Calu3 (cell line): ENCODE measurements around the gene OR6J1. TPM values are rescaled to one million over a fixed set of nuclear protein-coding genes. Genes with fewer than 3 reads are reported as not detected.

Source experiments
- BruUV-seq: library from RNA; stranded (reverse); fragments of 400-500 nt; replicated peaks from 2 replicates; lab custom pipeline; 2021; lab: Mats Ljungman, UMichigan
- CTCF ChIA-PET: fragments of 300-600 bp; sonication (Branson Sonifier 250); formaldehyde crosslinking; loops from one replicate; lab custom pipeline; 2022; ENCODE audit warnings: antibody characterized with exemption; lab: Charles Lee
- DNase-seq: peaks from one replicate; pipeline ENCODE4 v3.0.0; 2022
- H3K27ac Mint-ChIP-seq: one replicate; pipeline ENCODE4 v1.8.0; 2022; ENCODE audit warnings: mixed read lengths; ENCODE audit not compliant: unreplicated experiment
- H3K27me3 Mint-ChIP-seq: one replicate; pipeline ENCODE4 v1.8.0; 2022; ENCODE audit warnings: mixed read lengths; ENCODE audit not compliant: unreplicated experiment
- H3K36me3 Mint-ChIP-seq: one replicate; pipeline ENCODE4 v1.8.0; 2022; ENCODE audit warnings: mild to moderate bottlenecking, moderate library complexity, mixed read lengths; ENCODE audit not compliant: insufficient read depth, unreplicated experiment
- H3K4me1 Mint-ChIP-seq: one replicate; pipeline ENCODE4 v1.8.0; 2022; ENCODE audit warnings: mild to moderate bottlenecking, low read depth, mixed read lengths; ENCODE audit not compliant: unreplicated experiment
- H3K4me3 Mint-ChIP-seq: one replicate; pipeline ENCODE4 v1.8.0; 2022; ENCODE audit warnings: mild to moderate bottlenecking, low read depth, moderate library complexity, mixed read lengths; ENCODE audit not compliant: unreplicated experiment
- H3K9me3 Mint-ChIP-seq: one replicate; pipeline ENCODE4 v1.8.0; 2022; ENCODE audit warnings: low read depth, mixed read lengths; ENCODE audit not compliant: unreplicated experiment
- CTCF ChIP-seq: fragments of 200-600 bp; IDR thresholded peaks from one replicate; pipeline ENCODE4 v1.8.0; 2022; ENCODE audit warnings: antibody characterized with exemption; ENCODE audit not compliant: unreplicated experiment
- intact Hi-C: fragments of 100-400 bp; cut with micrococcal nuclease; formaldehyde crosslinking; loops from one replicate; pipeline ENCODE4 v1.10.0; 2022; ENCODE audit not compliant: unreplicated experiment
- total RNA-seq: library from RNA; stranded (reverse); gene quantifications from 2 replicates; pipeline ENCODE4 v1.2.3, GENCODE V29; 2022

OR6J1 gene
- total RNA-seq, 1 experiment from 2014 or later, result not detected

- Mint-ChIP-seq H3K36me3 (peaks cover 16% of the 10 kb centered on the region), H3K27me3 (peaks cover 16% of the 10 kb centered on the region), H3K27ac (no peak overlapping the region), H3K9me3 (no peaks in the 10 kb centered on the region), H3K4me1 (peaks cover 22% of the 10 kb centered on the region), H3K4me3 (peak overlapping the region; percentile 86)
- intact Hi-C loops, result no loop called here
- TF ChIP-seq CTCF, result no peak
- DNase-seq, result no peak
- BruUV-seq, result no TSS peak
- CTCF ChIA-PET, result interaction anchor here (0.8 kb wide), 1 partner anchor 226 kb away, joined by 6 read pairs; no protein-coding TSS in a partner anchor
These were observed 46.9 kb downstream of the OR6J1 start for GRCh38 chr14:22597265-22597664.

- no peak overlapping the region for H3K4me3 Mint-ChIP-seq
- CTCF ChIA-PET, result no interaction called here
- H3K27me3 Mint-ChIP-seq, result peaks cover 16% of the 10 kb centered on the region
- no peak overlapping the region for H3K27ac Mint-ChIP-seq
- H3K4me1 Mint-ChIP-seq, result peaks cover 19% of the 10 kb centered on the region
- intact Hi-C loops, result no loop called here
- DNase-seq, result no peak
- peaks cover 16% of the 10 kb centered on the region for H3K36me3 Mint-ChIP-seq
- no peak for TF ChIP-seq CTCF
- BruUV-seq, result no TSS peak
- no peaks in the 10 kb centered on the region for H3K9me3 Mint-ChIP-seq
These were observed 47.7 kb downstream of the OR6J1 start for GRCh38 chr14:22596354-22596879.

- CTCF ChIA-PET, result interaction anchor here (1.1 kb wide), 1 partner anchor 38 kb away, joined by 3 read pairs; no protein-coding TSS in a partner anchor
These were observed 49.9 kb downstream of the OR6J1 start for GRCh38 chr14:22594156-22594716.

GRCh38 chr14:22593601-22594000, 50.6 kb downstream of the OR6J1 start:
- peaks cover 23% of the 10 kb centered on the region for H3K36me3 Mint-ChIP-seq
- no peak for TF ChIP-seq CTCF
- no peak overlapping the region for H3K27ac Mint-ChIP-seq
- intact Hi-C loops, result no loop called here
- CTCF ChIA-PET, result interaction anchor here (0.9 to 1.1 kb wide), 2 partner anchors 38 to 49 kb away, joined by 3 read pairs; no protein-coding TSS in a partner anchor
- peaks cover 9% of the 10 kb centered on the region for H3K4me1 Mint-ChIP-seq
- DNase-seq, result no peak
- peaks cover 16% of the 10 kb centered on the region for H3K27me3 Mint-ChIP-seq
- no peak overlapping the region for H3K4me3 Mint-ChIP-seq
- H3K9me3 Mint-ChIP-seq, result no peaks in the 10 kb centered on the region
- BruUV-seq, result no TSS peak

More at GRCh38 chr14:22594156-22594716, 49.9 kb downstream of the OR6J1 start:
- Mint-ChIP-seq H3K9me3 (no peaks in the 10 kb centered on the region), H3K27me3 (peaks cover 16% of the 10 kb centered on the region), H3K36me3 (peaks cover 22% of the 10 kb centered on the region), H3K4me3 (no peak overlapping the region), H3K4me1 (peaks cover 16% of the 10 kb centered on the region), H3K27ac (no peak overlapping the region)
- BruUV-seq, result no TSS peak
- no peak for TF ChIP-seq CTCF
- intact Hi-C loops, result no loop called here
- no peak for DNase-seq
